ENCODE measurements around the gene RNF38. TPM values are rescaled to one million over a fixed set of nuclear protein-coding genes. Genes with fewer than 3 reads are reported as not detected.
"Not testable (repeated sequence)": the region's sequence is repeated elsewhere in the genome, so short reads cannot be mapped to it uniquely, and the experiment has no call there.

The RNF38 gene
- total RNA-seq, 1 donor from 2014 or later, result 47.3 TPM

- DNase-seq (ENCODE audit: low read depth), result peak; percentile 69
These were observed 7.2 kb upstream of the RNF38 start for GRCh38 chr9:36407122-36407723.

DNA sequence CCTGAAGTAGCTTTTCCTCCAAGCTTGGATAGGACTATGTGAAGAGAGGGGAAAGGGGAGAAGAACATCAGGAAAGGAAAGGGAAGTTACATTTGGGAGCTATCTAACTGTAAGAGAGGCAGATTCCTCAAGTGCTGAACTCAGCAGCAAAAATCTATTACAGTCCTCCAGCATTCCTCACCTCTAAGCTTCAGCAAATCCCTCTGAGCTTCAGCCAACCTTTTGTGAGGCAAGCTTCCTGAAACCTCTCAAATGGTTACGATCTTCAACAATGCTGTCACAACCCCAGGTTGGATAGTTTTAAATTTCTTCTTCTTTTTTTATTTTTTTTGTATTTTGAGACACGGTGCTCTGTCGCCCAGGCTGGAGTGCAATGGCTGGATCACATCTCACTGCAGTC, 2.5 kb upstream of the RNF38 start:
- no peak for DNase-seq (ENCODE audit: low read depth)

GRCh38 chr9:36401897-36402480, 1.9 kb upstream of the RNF38 start:
- DNase-seq (ENCODE audit: low read depth), result no peak

DNA sequence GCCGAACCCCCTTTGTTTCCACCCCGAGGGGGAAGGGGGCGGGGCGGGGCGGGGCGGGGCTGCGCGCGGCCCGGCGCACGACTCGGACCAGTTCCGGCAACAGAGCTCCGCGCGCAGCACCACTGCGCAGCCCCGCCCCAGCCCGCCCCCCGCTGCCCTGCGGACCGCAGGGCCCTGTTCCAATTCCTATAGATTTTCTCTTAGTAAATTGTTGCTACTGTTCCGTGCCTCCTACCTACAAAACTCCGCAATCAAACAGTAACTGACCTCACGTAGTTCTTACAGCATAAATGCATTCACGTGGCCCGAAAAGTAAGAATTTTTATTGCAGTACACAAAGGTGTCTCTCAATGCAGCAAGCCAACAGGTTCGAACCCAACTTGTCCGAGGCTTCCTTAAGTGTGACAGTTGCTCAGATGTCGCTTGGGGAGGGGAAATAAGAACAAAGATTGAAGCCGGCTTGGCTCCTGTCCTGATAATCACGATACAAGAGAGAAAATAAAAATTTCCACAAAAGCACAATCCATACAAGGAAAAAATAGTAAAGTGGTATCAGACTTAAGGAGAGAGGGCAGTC, 1.2 kb upstream of the RNF38 start:
- DNase-seq (ENCODE audit: low read depth), result peak; percentile 56

GRCh38 chr9:36400332-36401163, 479 bp upstream of the RNF38 start:
- DNase-seq (ENCODE audit: low read depth), result peak; percentile 51

- no peak for DNase-seq (ENCODE audit: low read depth)
These were observed 1.3 kb downstream of the RNF38 start for GRCh38 chr9:36398745-36399144.

- peak; percentile 43 for DNase-seq (ENCODE audit: low read depth)
These were observed 3.1 kb downstream of the RNF38 start for GRCh38 chr9:36396985-36397384.

GRCh38 chr9:36392489-36392888, 7.6 kb downstream of the RNF38 start:
- DNase-seq (ENCODE audit: low read depth), result no peak

DNA sequence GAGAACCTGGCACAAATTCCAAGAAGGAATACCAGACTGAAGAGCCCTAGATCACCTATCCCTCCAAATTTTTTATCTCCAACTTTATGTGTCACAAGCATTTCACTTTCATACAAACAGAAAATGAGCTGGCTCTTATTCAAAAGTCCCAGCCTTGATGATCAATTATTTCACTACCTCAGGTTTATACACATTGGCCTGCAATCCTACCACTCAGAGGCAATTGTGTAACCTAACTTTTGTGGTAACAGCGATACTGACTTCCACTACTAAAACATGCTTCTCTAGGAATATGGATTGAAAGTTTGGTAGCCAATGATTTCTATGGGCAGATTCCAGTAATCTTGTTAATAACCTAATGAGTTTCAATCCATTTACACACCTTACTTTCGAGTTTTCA, 10.5 kb downstream of the RNF38 start:
- DNase-seq (ENCODE audit: low read depth), result no peak

- DNase-seq (ENCODE audit: low read depth), result not testable (repeated sequence)
These were observed 13.6 kb downstream of the RNF38 start for GRCh38 chr9:36386396-36386965.

- DNase-seq (ENCODE audit: low read depth), result no peak
These were observed 17.6 kb downstream of the RNF38 start for GRCh38 chr9:36382484-36382883.

DNA sequence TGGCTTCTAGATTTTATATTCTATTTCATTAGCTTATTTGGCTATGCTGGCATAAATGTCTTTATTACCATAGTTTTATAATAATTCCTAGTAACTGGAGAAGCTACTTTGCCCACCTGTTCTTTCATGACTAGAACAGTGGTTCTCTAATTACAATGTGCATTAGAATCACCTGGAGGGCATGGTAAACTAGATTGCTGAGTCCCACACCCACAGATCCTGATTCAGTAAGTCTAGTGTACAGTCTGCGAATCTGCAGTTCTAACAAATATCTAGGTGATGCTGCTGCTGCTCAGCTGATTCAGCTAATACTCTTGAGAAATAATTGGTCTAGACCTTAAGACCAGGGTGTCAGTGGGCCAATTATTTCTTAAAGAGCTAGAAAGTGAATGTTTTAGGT, 35.5 kb downstream of the RNF38 start:
- DNase-seq (ENCODE audit: low read depth), result no peak

DNA sequence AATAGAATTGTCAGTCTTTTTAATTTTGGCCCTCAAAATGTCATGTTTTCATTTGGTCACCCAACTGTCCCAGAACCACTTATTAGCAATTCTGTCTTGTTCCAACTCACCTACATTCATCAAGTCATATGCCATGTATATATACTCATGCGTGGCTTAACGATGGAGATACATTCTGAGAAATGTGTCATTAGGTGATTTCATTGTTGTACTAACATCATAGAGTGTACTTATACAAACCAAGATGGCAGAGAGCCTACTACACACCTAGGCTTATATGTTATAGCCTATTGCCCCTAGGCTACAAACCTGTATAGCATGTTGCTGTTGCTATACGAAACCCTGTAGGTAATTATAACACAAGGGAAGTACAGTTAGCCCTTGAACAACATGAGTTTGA, 36.6 kb downstream of the RNF38 start:
- no peak for DNase-seq (ENCODE audit: low read depth)

GRCh38 chr9:36358486-36358885, 41.6 kb downstream of the RNF38 start:
- DNase-seq (ENCODE audit: low read depth), result no peak

GRCh38 chr9:36357639-36358038, 42.4 kb downstream of the RNF38 start:
- DNase-seq (ENCODE audit: low read depth), result no peak

GRCh38 chr9:36346569-36346968, 53.5 kb downstream of the RNF38 start:
- DNase-seq (ENCODE audit: low read depth), result no peak

DNA sequence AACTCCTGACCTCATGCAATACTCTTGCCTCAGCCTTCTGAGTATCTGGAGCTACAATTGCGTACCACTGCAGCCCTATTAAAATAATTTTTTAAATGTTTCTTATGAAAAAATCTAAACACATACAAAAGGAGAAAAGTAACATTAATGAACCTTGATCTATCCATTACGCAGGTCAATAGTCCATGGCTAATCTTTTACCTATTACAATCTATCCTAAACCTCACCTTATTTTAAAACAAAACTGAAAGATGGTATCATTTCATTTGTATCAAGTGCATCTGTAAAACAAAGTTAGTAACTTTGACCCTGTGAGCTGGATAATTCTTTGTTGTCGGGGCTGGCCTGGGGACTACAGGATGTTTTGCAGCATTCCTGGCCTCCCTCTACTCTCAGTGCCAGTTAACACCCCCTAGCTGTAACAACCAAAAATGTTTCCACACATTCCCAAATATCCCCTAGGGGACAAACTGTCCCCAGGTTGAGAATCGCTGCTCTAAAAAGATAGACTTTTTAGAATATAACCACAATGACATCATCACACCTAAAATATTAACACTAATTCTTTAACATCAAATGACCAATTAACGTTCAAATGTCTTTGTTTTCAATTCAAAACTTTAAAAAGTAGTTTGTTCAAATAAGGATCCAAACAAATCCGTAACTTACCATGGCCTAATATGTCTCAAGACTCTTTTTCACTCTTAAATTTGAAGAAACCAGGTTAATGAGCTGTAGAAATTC, 54.8 kb downstream of the RNF38 start:
- DNase-seq (ENCODE audit: low read depth), result no peak

DNA sequence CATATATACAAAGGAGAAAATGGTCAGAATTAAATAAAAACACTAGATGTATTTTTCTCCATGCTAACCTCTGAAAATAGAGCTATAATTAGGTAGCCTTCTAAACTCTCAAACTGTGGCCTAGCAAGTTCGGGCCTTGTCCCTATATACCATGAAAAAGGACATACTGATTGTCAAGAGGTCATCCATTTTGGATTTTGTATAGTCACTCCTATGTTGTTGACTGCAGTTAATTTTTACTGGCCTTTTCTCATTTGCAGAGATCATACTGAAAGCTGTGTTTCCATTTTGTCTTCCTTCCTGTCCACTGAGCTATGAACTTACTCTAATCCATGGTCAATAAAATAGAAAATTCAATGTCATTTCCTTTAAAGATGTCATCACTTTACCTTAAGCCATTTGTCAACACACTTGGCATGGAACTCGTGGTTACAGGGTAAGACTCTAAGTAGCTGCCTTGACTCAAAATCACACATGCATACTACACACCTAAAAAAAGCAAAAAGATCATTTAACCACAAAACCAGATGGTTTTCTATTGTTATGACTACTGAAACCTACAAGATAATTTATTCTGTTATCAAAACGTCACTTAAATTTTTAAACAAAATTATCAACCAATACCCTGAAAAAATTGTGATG, 58.0 kb downstream of the RNF38 start:
- DNase-seq (ENCODE audit: low read depth), result no peak

- DNase-seq (ENCODE audit: low read depth), result no peak
These were observed 62.2 kb downstream of the RNF38 start for GRCh38 chr9:36337865-36338264.

DNA sequence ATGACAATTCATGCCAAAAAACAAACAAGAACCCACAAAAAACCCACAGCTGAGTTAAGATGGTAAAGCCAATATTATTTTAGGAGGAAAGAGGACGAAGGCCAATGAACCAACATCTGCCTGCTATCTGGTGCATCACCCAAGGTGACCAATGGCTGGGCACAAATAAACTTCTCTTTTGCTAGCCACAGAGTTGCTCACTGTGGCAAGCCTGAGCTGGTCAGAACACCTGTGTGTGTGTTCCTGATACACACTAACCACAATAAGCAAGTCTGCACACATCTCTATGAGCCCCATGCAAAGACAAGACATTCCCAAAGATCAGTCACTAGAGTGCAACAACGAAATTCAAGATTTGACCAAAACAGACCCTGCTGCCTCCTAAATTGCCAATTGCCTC, 63.1 kb downstream of the RNF38 start:
- no peak for DNase-seq (ENCODE audit: low read depth)
